Measurements from ENCODE around the gene ZFY.

Gene ZFY

DNA sequence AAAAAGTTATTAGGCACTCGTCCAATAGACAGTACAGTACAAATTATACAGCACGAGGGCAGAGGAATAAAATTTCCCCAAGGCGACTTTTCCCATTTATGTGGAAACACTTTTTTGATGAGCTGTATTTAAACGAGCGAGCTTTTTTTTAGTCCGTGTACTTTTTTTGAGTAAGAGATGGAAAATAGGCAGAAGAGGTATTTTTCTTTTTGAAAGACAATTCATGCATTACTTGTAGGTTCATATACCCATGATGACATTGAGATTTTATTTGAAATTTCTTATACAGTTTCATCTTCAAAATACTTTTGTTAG lies 1.2 kb downstream of the ZFY start:
- WGBS (ENCODE audit: insufficient coverage, insufficient read length) = no CpG with 5 or more reads among the region's 6 CpGs
- Histone ChIP-seq H3K27ac (ENCODE audit: low read length) (no peak overlapping the region), H3K4me1 (ENCODE audit: control insufficient read depth, insufficient read depth, low read length) (no peaks in the 10 kb centered on the region; the same call in 1 of the 2 replicates), H3K36me3 (ENCODE audit: control insufficient read depth, insufficient read depth, low read length) (no peaks in the 10 kb centered on the region), H3K9me3 (ENCODE audit: control insufficient read depth, insufficient read depth, low read length) (no peaks in the 10 kb centered on the region), H3K27me3 (ENCODE audit: control insufficient read depth, insufficient read depth, low read length) (no peaks in the 10 kb centered on the region), H3K4me3 (ENCODE audit: low read length) (peak overlapping the region; percentile 64; the same call in 1 of the 2 replicates)
- DNase-seq (ENCODE audit: low read depth, low spot score) = no peak

DNA sequence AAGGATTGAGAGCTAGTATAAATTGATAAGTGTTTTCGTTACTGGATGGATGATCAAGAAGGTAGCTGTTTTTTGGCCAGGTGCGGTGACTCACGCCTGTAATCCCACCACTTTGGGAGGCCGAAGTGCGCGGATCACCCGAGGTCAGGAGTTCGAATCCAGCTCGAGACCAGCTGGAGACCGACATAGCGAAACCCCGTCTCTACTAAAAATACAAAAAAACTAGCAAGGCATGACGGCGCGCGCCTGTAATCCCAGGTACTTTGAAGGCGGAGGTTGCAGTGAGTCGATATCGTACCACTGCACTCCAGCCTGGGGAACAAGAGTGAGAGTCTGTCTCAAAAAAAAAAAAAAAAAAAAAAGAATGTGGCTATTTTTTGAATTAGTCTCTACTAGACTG lies 2.0 kb downstream of the ZFY start:
- WGBS (ENCODE audit: insufficient coverage, insufficient read length) = no CpG with 5 or more reads among the region's 19 CpGs
- no peak overlapping the region for H3K4me3 ChIP-seq (ENCODE audit: low read length)
- no peaks in the 10 kb centered on the region for H3K36me3 ChIP-seq (ENCODE audit: control insufficient read depth, insufficient read depth, low read length)
- H3K27ac ChIP-seq (ENCODE audit: low read length) = no peak overlapping the region
- H3K9me3 ChIP-seq (ENCODE audit: control insufficient read depth, insufficient read depth, low read length) = no peaks in the 10 kb centered on the region
- DNase-seq (ENCODE audit: low read depth, low spot score) = no peak
- H3K27me3 ChIP-seq (ENCODE audit: control insufficient read depth, insufficient read depth, low read length) = no peaks in the 10 kb centered on the region
- no peaks in the 10 kb centered on the region; the same call in 1 of the 2 replicates for H3K4me1 ChIP-seq (ENCODE audit: control insufficient read depth, insufficient read depth, low read length)

DNA sequence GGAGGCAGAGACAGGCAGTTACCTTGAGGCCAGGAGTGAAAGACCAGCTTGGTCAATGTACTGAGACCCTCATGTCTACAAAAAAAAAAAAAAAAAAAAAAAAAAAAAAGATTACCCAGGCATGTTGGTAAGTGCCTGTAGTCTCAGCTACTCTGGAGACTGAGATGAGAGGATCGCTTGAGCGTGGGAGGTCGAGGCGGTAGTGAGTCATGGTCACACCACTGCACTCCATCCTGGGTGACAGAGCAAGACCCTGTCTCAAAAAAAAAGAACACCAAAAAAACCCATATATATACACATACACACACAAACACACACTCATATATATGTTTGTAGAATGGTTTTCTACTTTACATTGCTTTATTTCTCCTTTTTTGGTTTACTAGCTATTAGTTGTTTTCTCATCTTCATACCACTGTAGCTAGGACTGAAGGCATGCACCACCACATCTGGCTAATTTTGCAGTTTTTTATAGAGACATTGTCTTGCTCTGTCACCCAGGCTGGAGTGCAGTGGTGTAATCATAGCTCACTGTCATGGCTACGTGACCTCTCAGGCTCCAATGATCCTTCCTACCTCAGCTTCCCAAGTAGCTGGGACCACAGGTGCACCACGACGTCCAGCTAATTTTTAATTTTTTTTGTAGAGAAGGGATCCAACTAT lies 14.5 kb downstream of the ZFY start:
- Histone ChIP-seq H3K4me1 (ENCODE audit: control insufficient read depth, insufficient read depth, low read length) (no peaks in the 10 kb centered on the region), H3K9me3 (ENCODE audit: control insufficient read depth, insufficient read depth, low read length) (no peaks in the 10 kb centered on the region), H3K27ac (ENCODE audit: low read length) (no peak overlapping the region), H3K27me3 (ENCODE audit: control insufficient read depth, insufficient read depth, low read length) (no peaks in the 10 kb centered on the region), H3K36me3 (ENCODE audit: control insufficient read depth, insufficient read depth, low read length) (no peaks in the 10 kb centered on the region), H3K4me3 (ENCODE audit: low read length) (no peak overlapping the region)
- WGBS (ENCODE audit: insufficient coverage, insufficient read length) = no CpG with 5 or more reads among the region's 7 CpGs
- DNase-seq (ENCODE audit: low read depth, low spot score) = no peak

DNA sequence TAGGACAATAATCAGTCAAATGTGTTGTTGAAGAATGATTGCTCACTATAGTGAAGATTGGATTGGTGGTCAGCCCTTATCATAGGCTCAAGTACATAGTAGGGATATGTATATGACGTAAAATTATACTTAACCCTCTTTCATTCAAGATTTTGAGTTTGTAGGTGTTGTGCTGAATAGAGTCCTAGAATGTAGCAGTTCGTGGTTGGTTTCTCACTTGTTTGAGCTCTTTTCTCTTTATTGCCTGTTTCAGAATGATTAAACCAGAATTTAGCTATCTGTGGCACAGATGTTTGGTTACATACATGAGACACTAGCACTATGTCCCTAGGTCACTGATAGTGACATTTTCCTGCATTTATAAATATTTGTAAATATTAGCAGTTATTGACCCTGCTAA lies 15.5 kb downstream of the ZFY start:
- Histone ChIP-seq H3K36me3 (ENCODE audit: control insufficient read depth, insufficient read depth, low read length) (no peaks in the 10 kb centered on the region), H3K9me3 (ENCODE audit: control insufficient read depth, insufficient read depth, low read length) (no peaks in the 10 kb centered on the region), H3K4me1 (ENCODE audit: control insufficient read depth, insufficient read depth, low read length) (no peaks in the 10 kb centered on the region), H3K27ac (ENCODE audit: low read length) (no peak overlapping the region), H3K4me3 (ENCODE audit: low read length) (no peak overlapping the region), H3K27me3 (ENCODE audit: control insufficient read depth, insufficient read depth, low read length) (no peaks in the 10 kb centered on the region)
- no CpG with 5 or more reads among the region's 2 CpGs for WGBS (ENCODE audit: insufficient coverage, insufficient read length)
- no peak for DNase-seq (ENCODE audit: low read depth, low spot score)

DNA sequence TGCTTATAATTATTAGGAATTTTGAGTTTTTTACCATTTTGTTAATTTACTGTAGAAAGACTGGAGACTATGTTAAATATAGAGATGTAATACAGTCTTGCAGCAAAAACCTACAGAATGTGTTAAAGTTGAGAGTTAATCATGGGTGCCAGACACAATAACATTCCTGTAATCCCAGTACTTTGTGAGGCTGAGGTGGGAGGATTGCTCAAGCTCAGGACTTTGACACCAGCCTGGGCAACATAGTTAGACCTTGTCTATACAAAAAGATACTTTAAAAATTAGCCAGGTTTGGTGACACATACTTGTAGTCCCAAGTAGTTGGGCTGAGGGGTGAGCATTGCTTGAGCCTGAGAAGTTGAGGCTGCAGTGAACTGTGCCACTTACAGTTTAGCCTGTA lies 17.7 kb downstream of the ZFY start:
- Histone ChIP-seq H3K27ac (ENCODE audit: low read length) (no peak overlapping the region), H3K36me3 (ENCODE audit: control insufficient read depth, insufficient read depth, low read length) (no peaks in the 10 kb centered on the region), H3K27me3 (ENCODE audit: control insufficient read depth, insufficient read depth, low read length) (no peaks in the 10 kb centered on the region), H3K9me3 (ENCODE audit: control insufficient read depth, insufficient read depth, low read length) (no peaks in the 10 kb centered on the region), H3K4me1 (ENCODE audit: control insufficient read depth, insufficient read depth, low read length) (no peaks in the 10 kb centered on the region), H3K4me3 (ENCODE audit: low read length) (no peak overlapping the region)
- no peak for DNase-seq (ENCODE audit: low read depth, low spot score)

DNA sequence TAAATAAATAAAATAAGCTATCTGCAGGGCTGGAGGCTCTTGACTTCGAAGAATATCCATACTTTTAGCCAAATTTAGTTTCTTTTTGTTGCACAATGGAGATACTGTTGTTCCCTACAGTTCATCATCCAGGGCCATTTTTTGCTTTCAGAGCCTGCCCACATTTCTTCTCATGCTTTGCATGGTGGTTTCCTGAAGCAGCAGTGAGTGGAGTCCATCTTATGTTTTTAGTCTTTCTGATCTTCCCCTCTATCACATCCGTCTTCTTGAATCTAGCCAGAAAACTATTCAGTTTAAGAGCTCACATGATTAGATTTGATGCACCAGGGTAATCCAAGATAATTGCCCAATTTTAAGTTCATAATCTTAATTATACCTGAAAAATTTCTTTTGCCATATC lies 19.6 kb downstream of the ZFY start:
- Histone ChIP-seq H3K9me3 (ENCODE audit: control insufficient read depth, insufficient read depth, low read length) (no peaks in the 10 kb centered on the region), H3K4me1 (ENCODE audit: control insufficient read depth, insufficient read depth, low read length) (no peaks in the 10 kb centered on the region), H3K27me3 (ENCODE audit: control insufficient read depth, insufficient read depth, low read length) (no peaks in the 10 kb centered on the region), H3K4me3 (ENCODE audit: low read length) (no peak overlapping the region), H3K36me3 (ENCODE audit: control insufficient read depth, insufficient read depth, low read length) (no peaks in the 10 kb centered on the region), H3K27ac (ENCODE audit: low read length) (no peak overlapping the region)
- no peak for DNase-seq (ENCODE audit: low read depth, low spot score)
- WGBS (ENCODE audit: insufficient coverage, insufficient read length) = no CpG with 5 or more reads among the region's 2 CpGs

DNA sequence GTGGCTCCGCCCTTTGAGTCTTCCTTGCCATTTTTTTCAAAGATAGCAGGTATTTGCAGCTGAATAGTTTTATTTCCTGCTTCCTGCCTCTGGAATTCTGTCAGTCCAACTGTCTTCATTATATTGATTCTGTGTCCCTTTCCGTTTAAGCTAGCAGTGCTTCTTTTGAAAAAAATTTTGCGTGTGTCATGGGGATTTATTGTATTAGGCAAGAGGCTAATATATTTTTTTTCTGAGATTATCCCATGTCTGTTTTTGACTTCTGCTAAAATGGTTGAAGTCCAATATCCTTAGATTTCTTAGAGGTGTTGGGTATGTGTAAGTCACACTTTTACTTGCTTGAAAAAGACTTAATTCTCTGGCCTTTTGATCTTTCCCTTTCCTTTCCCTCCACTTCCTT lies 20.4 kb downstream of the ZFY start:
- Histone ChIP-seq H3K9me3 (ENCODE audit: control insufficient read depth, insufficient read depth, low read length) (no peaks in the 10 kb centered on the region), H3K27me3 (ENCODE audit: control insufficient read depth, insufficient read depth, low read length) (no peaks in the 10 kb centered on the region), H3K4me3 (ENCODE audit: low read length) (no peak overlapping the region), H3K36me3 (ENCODE audit: control insufficient read depth, insufficient read depth, low read length) (no peaks in the 10 kb centered on the region), H3K4me1 (ENCODE audit: control insufficient read depth, insufficient read depth, low read length) (no peaks in the 10 kb centered on the region), H3K27ac (ENCODE audit: low read length) (no peak overlapping the region)
- WGBS (ENCODE audit: insufficient coverage, insufficient read length) = no CpG with 5 or more reads among the region's 3 CpGs
- DNase-seq (ENCODE audit: low read depth, low spot score) = no peak

DNA sequence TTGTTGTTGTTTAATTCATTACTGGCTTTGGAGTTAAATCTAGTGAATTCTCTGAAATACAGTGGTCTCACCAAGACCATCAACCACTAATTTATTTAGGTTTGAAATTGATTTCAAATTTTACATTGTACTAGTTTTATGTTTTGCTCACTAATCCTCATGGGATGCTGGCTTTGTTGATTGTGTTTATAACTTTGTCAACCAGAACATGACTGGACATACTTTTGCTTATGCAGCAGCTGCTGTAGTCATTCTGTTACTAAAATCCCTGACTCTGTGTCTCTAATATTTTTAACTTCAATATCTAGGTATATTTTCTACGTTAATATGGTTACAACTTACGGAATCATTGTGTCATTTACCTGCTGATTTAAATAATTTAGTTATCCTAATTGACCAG lies 26.9 kb downstream of the ZFY start:
- no peak overlapping the region for H3K4me3 ChIP-seq (ENCODE audit: low read length)
- WGBS (ENCODE audit: insufficient coverage, insufficient read length) = no CpG with 5 or more reads among the region's 2 CpGs
- no peaks in the 10 kb centered on the region for H3K36me3 ChIP-seq (ENCODE audit: control insufficient read depth, insufficient read depth, low read length)
- H3K27me3 ChIP-seq (ENCODE audit: control insufficient read depth, insufficient read depth, low read length) = no peaks in the 10 kb centered on the region
- no peak for DNase-seq (ENCODE audit: low read depth, low spot score)
- H3K9me3 ChIP-seq (ENCODE audit: control insufficient read depth, insufficient read depth, low read length) = no peaks in the 10 kb centered on the region
- H3K27ac ChIP-seq (ENCODE audit: low read length) = no peak overlapping the region
- H3K4me1 ChIP-seq (ENCODE audit: control insufficient read depth, insufficient read depth, low read length) = no peaks in the 10 kb centered on the region

DNA sequence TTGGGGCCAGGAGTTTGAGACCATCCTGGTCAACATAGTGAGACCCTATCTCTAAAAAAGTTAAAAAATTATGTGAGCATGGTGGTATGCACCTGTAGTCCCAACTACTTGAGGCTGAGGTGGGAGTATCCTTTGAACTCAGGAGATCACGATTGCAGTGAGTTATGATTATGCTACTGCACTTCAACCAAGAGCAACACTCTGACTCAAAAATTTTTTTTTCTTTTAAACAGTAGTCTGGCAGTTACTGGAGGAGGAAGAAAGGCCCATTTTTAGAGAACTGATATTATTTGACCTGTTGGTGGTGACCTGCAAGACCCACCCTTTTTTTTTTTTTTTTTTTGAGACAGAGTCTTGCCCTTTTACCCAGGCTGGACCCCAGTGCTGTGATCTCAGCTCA lies 29.6 kb downstream of the ZFY start:
- no peaks in the 10 kb centered on the region for H3K36me3 ChIP-seq (ENCODE audit: control insufficient read depth, insufficient read depth, low read length)
- no CpG with 5 or more reads among the region's 1 CpG for WGBS (ENCODE audit: insufficient coverage, insufficient read length)

DNA sequence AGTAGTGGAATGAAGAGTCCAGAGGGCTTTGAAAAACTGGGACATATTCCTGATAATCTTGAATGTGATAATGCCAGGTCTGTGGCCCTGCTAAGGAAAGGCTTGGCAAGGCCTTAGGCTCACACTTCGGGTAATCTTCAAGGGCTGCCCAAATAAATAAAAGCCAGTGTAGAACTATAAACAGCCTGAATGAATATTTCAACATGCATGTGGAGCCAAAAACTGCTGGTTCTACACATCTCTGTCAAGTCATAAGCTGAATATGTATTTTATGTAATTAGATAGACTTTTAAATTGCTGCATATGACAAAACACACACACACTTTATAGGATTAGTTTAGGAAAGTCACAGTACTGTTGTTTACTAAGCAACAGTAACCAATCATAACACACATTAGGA lies 30.4 kb downstream of the ZFY start:
- DNase-seq (ENCODE audit: low read depth, low spot score) = no peak
- Histone ChIP-seq H3K36me3 (ENCODE audit: control insufficient read depth, insufficient read depth, low read length) (no peaks in the 10 kb centered on the region), H3K4me3 (ENCODE audit: low read length) (no peak overlapping the region), H3K27me3 (ENCODE audit: control insufficient read depth, insufficient read depth, low read length) (no peaks in the 10 kb centered on the region), H3K27ac (ENCODE audit: low read length) (no peak overlapping the region), H3K4me1 (ENCODE audit: control insufficient read depth, insufficient read depth, low read length) (no peaks in the 10 kb centered on the region), H3K9me3 (ENCODE audit: control insufficient read depth, insufficient read depth, low read length) (no peaks in the 10 kb centered on the region)
- no CpG with 5 or more reads among the region's 1 CpG for WGBS (ENCODE audit: insufficient coverage, insufficient read length)

More for the DNA sequence above, 29.6 kb downstream of the ZFY start:
- Histone ChIP-seq H3K9me3 (ENCODE audit: control insufficient read depth, insufficient read depth, low read length) (no peaks in the 10 kb centered on the region), H3K27ac (ENCODE audit: low read length) (no peak overlapping the region), H3K4me1 (ENCODE audit: control insufficient read depth, insufficient read depth, low read length) (no peaks in the 10 kb centered on the region), H3K27me3 (ENCODE audit: control insufficient read depth, insufficient read depth, low read length) (no peaks in the 10 kb centered on the region), H3K4me3 (ENCODE audit: low read length) (no peak overlapping the region)
- no peak for DNase-seq (ENCODE audit: low read depth, low spot score)

DNA sequence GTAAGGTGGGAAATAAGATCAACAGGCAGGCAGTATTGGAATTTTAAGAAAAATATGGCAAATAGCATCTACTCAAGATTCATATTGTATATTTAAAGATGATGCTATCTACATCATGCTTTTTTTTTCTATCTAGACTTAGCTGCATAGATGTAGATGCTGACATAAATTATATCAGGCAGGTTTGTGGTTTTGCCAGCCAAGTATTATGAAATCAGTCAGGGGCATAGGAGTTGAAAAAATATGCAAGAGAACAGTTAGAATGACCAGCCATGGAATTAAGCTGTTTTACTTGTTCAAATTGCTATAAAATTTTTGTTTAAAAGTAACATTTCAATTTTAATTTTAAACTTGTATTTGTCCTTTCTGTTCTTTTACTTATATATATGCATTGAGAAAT lies 34.4 kb downstream of the ZFY start:
- Histone ChIP-seq H3K27me3 (ENCODE audit: control insufficient read depth, insufficient read depth, low read length) (no peaks in the 10 kb centered on the region), H3K4me3 (ENCODE audit: low read length) (no peak overlapping the region), H3K9me3 (ENCODE audit: control insufficient read depth, insufficient read depth, low read length) (no peaks in the 10 kb centered on the region), H3K27ac (ENCODE audit: low read length) (no peak overlapping the region), H3K36me3 (ENCODE audit: control insufficient read depth, insufficient read depth, low read length) (no peaks in the 10 kb centered on the region), H3K4me1 (ENCODE audit: control insufficient read depth, insufficient read depth, low read length) (no peaks in the 10 kb centered on the region)
- no peak for DNase-seq (ENCODE audit: low read depth, low spot score)
